K562 (cell line): ENCODE measurements around the gene HK2. TPM values are rescaled to one million over a fixed set of nuclear protein-coding genes. Genes with fewer than 3 reads are reported as not detected.

Experiments
- ATAC-seq: fragments of 200-7000 bp; cut with Tn5 transposase; 3 replicates; pipeline ENCODE4 v1.9.1; 2020; ENCODE audit warnings: moderate library complexity
- BruUV-seq: library from RNA; stranded (reverse); fragments of 400-500 nt; replicated peaks from 2 replicates; lab custom pipeline; 2021; lab: Mats Ljungman, UMichigan
- CTCF ChIA-PET: fragments of 300-600 bp; formaldehyde crosslinking; extraction: SDS; loops from one replicate; lab custom pipeline; 2021; ENCODE audit warnings: low intra/inter-chr PET ratio; lab: Yijun Ruan, JAX
- POLR2A ChIA-PET: fragments of 300-600, 350-650 bp; sonication (Branson Sonifier 250); formaldehyde crosslinking; extraction: SDS; loops from one replicate; lab custom pipeline; 2021; ENCODE audit warnings: antibody characterized with exemption, inconsistent platforms; lab: Yijun Ruan, JAX
- DNase-seq, 4 experiments: peaks; one replicate each; pipeline versions ENCODE4 v3.0.0 to v3.0.0-alpha.2; 2011 to 2018; ENCODE audit warnings: low spot score in 3 of 4, mixed read lengths in 3 of 4; ENCODE audit errors: extremely low read depth in 1 of 4
- FAIRE-seq: peaks from 2 replicates; lab custom pipeline; 2011; peaks lifted over from hg19 to GRCh38; lab: Jason Lieb, UNC
- H2AFZ ChIP-seq: 2 replicates; pipeline ENCODE4 v1.6.0; 2011; ENCODE audit warnings: low read depth, low read length, control low read depth, inconsistent platforms
- H3K27ac ChIP-seq: fragments of 200-600 bp; 3 replicates; pipeline ENCODE4 v1.8.0; 2011; ENCODE audit warnings: low read depth, mild to moderate bottlenecking, control low read depth, inconsistent platforms, low read length, moderate library complexity, mixed read lengths; ENCODE audit errors: extremely low read depth
- H3K27me3 ChIP-seq, 2 experiments: fragments of 300-600 bp in 1 of 2; 2 replicates in 1 of 2; 3 replicates in 1 of 2; pipeline versions ENCODE4 v1.6.0 to v1.8.0; 2011; ENCODE audit warnings: inconsistent platforms in 2 of 2, low read length in 2 of 2, mild to moderate bottlenecking in 1 of 2, mixed read lengths in 1 of 2, moderate library complexity in 1 of 2; ENCODE audit not compliant: control insufficient read depth in 2 of 2, insufficient read depth in 2 of 2
- H3K36me3 ChIP-seq: fragments of 300-600 bp; 3 replicates; pipeline ENCODE4 v1.8.0; 2011; ENCODE audit warnings: mild to moderate bottlenecking, low read length, inconsistent platforms; ENCODE audit not compliant: control insufficient read depth, insufficient read depth
- H3K4me1 ChIP-seq, 2 experiments: fragments of 200-600 bp in 1 of 2; replicated peaks in 1 of 2; 2 replicates in 1 of 2; 3 replicates in 1 of 2; pipeline versions ENCODE4 v1.5.1 to v1.8.0; 2011; ENCODE audit warnings: inconsistent platforms in 2 of 2, low read length in 2 of 2, mild to moderate bottlenecking in 1 of 2, mixed read lengths in 1 of 2, moderate library complexity in 1 of 2; ENCODE audit not compliant: control insufficient read depth in 2 of 2, insufficient read depth in 2 of 2
- H3K4me2 ChIP-seq: 2 replicates; pipeline ENCODE4 v1.6.1; 2011; ENCODE audit warnings: low read length, control low read depth, inconsistent platforms, mixed read lengths; ENCODE audit not compliant: insufficient read depth
- H3K4me3 ChIP-seq: fragments of 200-600 bp; sonication (generic), shearing (Covaris generic); 2 replicates; pipeline ENCODE4 v1.5.1; 2016; ENCODE audit warnings: control low read depth, inconsistent platforms
- H3K79me2 ChIP-seq: fragments of 200-600 bp; 3 replicates; pipeline ENCODE4 v1.8.0; 2011; ENCODE audit warnings: low read length, inconsistent platforms; ENCODE audit not compliant: control insufficient read depth, insufficient read depth
- H3K9ac ChIP-seq, 2 experiments: 2 replicates each; pipeline versions ENCODE4 v1.6.0 to v1.6.1; 2011; ENCODE audit warnings: low read depth in 2 of 2, low read length in 2 of 2, control low read depth in 1 of 2, inconsistent platforms in 1 of 2, mild to moderate bottlenecking in 1 of 2, mixed read lengths in 1 of 2; ENCODE audit not compliant: insufficient read depth in 1 of 2
- H3K9me1 ChIP-seq: one replicate; pipeline ENCODE4 v1.6.0; 2011; ENCODE audit warnings: inconsistent platforms, mild to moderate bottlenecking, low read length, moderate library complexity; ENCODE audit not compliant: control insufficient read depth, insufficient read depth
- H3K9me3 ChIP-seq: replicated peaks from 2 replicates; pipeline ENCODE4 v1.5.1; 2011; ENCODE audit warnings: low read depth, low read length, inconsistent platforms; ENCODE audit not compliant: control insufficient read depth, insufficient read depth
- H4K20me1 ChIP-seq: replicated peaks from 2 replicates; pipeline ENCODE4 v1.6.1; 2011; ENCODE audit warnings: low read length, inconsistent platforms, mixed read lengths; ENCODE audit not compliant: control insufficient read depth, insufficient read depth
- CGGBP1 ChIP-seq: fragments of 250-450 bp; sonication (Bioruptor Pico); IDR thresholded peaks from 2 replicates; pipeline ENCODE4 v1.9.0; 2021; ENCODE audit warnings: mild to moderate bottlenecking
- CTCFL ChIP-seq: IDR thresholded peaks from 2 replicates; pipeline ENCODE4 v1.6.1; 2011; ENCODE audit warnings: borderline replicate concordance, low read depth, mild to moderate bottlenecking, moderate library complexity, low read length; ENCODE audit not compliant: insufficient read depth, poor library complexity, severe bottlenecking
- ELF4 ChIP-seq: fragments of 450-650 bp; formaldehyde crosslinking; IDR thresholded peaks from 2 replicates; pipeline ENCODE4 v1.4.0; 2022; ENCODE audit warnings: missing genetic modification characterization
- FOSL1 ChIP-seq: fragments of 200-800 bp; sonication (Bioruptor generic); conservative IDR thresholded peaks from 2 replicates; pipeline ENCODE4 v1.6.1; 2016; ENCODE audit warnings: missing genetic modification characterization, missing compliant biosample characterization
- HDAC2 ChIP-seq: fragments of 450-650 bp; IDR thresholded peaks from 2 replicates; pipeline ENCODE4 v1.6.1; 2016; ENCODE audit warnings: mild to moderate bottlenecking
- JUNB ChIP-seq: fragments of 450-650 bp; formaldehyde crosslinking; conservative IDR thresholded peaks from 2 replicates; pipeline ENCODE4 v1.4.0; 2020; ENCODE audit warnings: mild to moderate bottlenecking
- MITF ChIP-seq: IDR thresholded peaks from 2 replicates; pipeline ENCODE4 v1.6.1; 2014; ENCODE audit warnings: antibody characterized with exemption
- SP2 ChIP-seq: IDR thresholded peaks from 2 replicates; pipeline ENCODE4 v1.6.1; 2011; ENCODE audit warnings: mild to moderate bottlenecking, low read depth, low read length, moderate library complexity; ENCODE audit not compliant: poor library complexity, severe bottlenecking; ENCODE audit errors: extremely low read depth
- SPI1 ChIP-seq: IDR thresholded peaks from 2 replicates; pipeline ENCODE4 v1.6.1; 2011; ENCODE audit warnings: low read depth, low read length, control low read depth, borderline replicate concordance
- SUPT5H ChIP-seq: fragments of 450-650 bp; IDR thresholded peaks from 2 replicates; pipeline ENCODE4 v1.6.1; 2016
- TAF1 ChIP-seq: IDR thresholded peaks from 2 replicates; pipeline ENCODE4 v1.6.1; 2011; ENCODE audit warnings: mild to moderate bottlenecking, low read length, moderate library complexity; ENCODE audit not compliant: insufficient read depth, control insufficient read depth, severe bottlenecking; ENCODE audit errors: extremely low read depth
- TFAP4 ChIP-seq: sonication (generic); formaldehyde crosslinking; IDR thresholded peaks from 2 replicates; pipeline ENCODE4 v1.8.0; 2022; ENCODE audit warnings: missing genetic modification reagents, mild to moderate bottlenecking, moderate library complexity, borderline replicate concordance
- THRAP3 ChIP-seq: fragments of 450-650 bp; IDR thresholded peaks from 2 replicates; pipeline ENCODE4 v1.6.1; 2016; ENCODE audit warnings: mild to moderate bottlenecking, inconsistent platforms, borderline replicate concordance
- ZNF239 ChIP-seq: fragments of 250-450 bp; sonication (Bioruptor Pico); IDR thresholded peaks from 2 replicates; pipeline ENCODE4 v1.4.0; 2020; ENCODE audit warnings: mild to moderate bottlenecking
- ZNF408 ChIP-seq: fragments of 250-450 bp; sonication (Bioruptor Pico); IDR thresholded peaks from 2 replicates; pipeline ENCODE4 v1.4.0; 2020; ENCODE audit warnings: low read depth, mild to moderate bottlenecking, moderate library complexity
- in situ Hi-C: fragments of 300-500 bp; cut with MboI; formaldehyde crosslinking; loops from 4 replicates; pipeline ENCODE4 v1.15.0; 2018; ENCODE audit warnings: inconsistent platforms, mixed read lengths
- intact Hi-C: fragments of 100-400 bp; cut with micrococcal nuclease; formaldehyde crosslinking; loops from 2 replicates; pipeline ENCODE4 v1.14.2; 2022
- polyA plus RNA-seq, 8 experiments: library from polyadenylated mRNA; depleted of rRNA in 4 of 8; stranded (reverse) in 5 of 8; unstranded in 3 of 8; fragments of >200 nt; fragmentation: Nextera tagmentation in 2 of 8; fragmentation: Illumina TruSeq in 1 of 8; extraction: Ambion mirVana in 2 of 8; extraction: Trizol in 1 of 8; gene quantifications; 2 replicates each; pipeline versions ENCODE4 v1.2.1 to v1.2.3, GENCODE V29; 2011 to 2014; ENCODE audit warnings: inconsistent platforms in 1 of 8, missing spikeins in 1 of 8
- total RNA-seq, 7 experiments: library from RNA; depleted of rRNA in 6 of 7; stranded (reverse); fragments of >200 nt in 6 of 7; fragmentation: Illumina TruSeq in 2 of 7; extraction: Trizol in 2 of 7; gene quantifications; 2 replicates each; pipeline versions ENCODE4 v1.2.1 to v1.2.3, GENCODE V29; 2011 to 2021; ENCODE audit warnings: low replicate concordance in 1 of 7

The HK2 gene
- total and polyA plus RNA-seq, 9 of the 15 experiments (the other 6 are each of a cell fraction or from before 2014, with no cell fraction given) = 4.7 to 56.0 (median 19.9) TPM

GRCh38 chr2:74843899-74844298, 10.0 kb downstream of the HK2 start:
- DNase-seq (no peak), FAIRE-seq (no peak), ATAC-seq (no peak; the same call in 2 of the 3 replicates)
- Histone ChIP-seq H4K20me1 (peaks cover 70% of the 10 kb centered on the region), H3K27me3 (no peaks in the 10 kb centered on the region), H3K9me3 (no peaks in the 10 kb centered on the region), H2AFZ (no peak overlapping the region), H3K79me2 (peaks cover 95% of the 10 kb centered on the region), H3K27ac (no peak overlapping the region), H3K36me3 (peaks cover 45% of the 10 kb centered on the region; the same call in 2 of the 3 replicates), H3K4me1 (peaks cover 14 to 35% of the 10 kb centered on the region in 2 experiments), H3K9ac (no peak overlapping the region), H3K4me2 (no peak overlapping the region), H3K9me1 (peaks cover 23% of the 10 kb centered on the region), H3K4me3 (no peak overlapping the region)
- TF ChIP-seq MITF (no peak), TFAP4 (CRISPR knock-in tag) (0 out of 2 replicates have a peak, but pooled peaks have one; percentile 25), SPI1 (no peak), CGGBP1 (CRISPR knock-in tag) (no peak), CTCFL (no peak), ZNF408 (no peak), SP2 (no peak), HDAC2 (no peak), THRAP3 (no peak), FOSL1 (tag) (peak; percentile 74), ZNF239 (CRISPR knock-in tag) (no peak), TAF1 (no peak), ELF4 (CRISPR knock-in tag) (no peak), SUPT5H (no peak), JUNB (CRISPR knock-in tag) (no peak)
- in situ Hi-C loops = no loop called here
- no TSS peak for BruUV-seq
- POLR2A ChIA-PET = interaction anchor here (0.8 to 1.3 kb wide), 2 partner anchors 9 to 72 kb away, joined by 3 to 11 read pairs; partner anchors contain the start of gene HK2
- intact Hi-C loops = no loop called here
- CTCF ChIA-PET = no interaction called here
